Endodermal cell (in vitro differentiated cells): Measurements from ENCODE around the gene RHOXF2. TPM values are rescaled to one million over a fixed set of nuclear protein-coding genes. Genes with fewer than 3 reads are reported as not detected.
"Not testable (repeated sequence)": the region's sequence is repeated elsewhere in the genome, so short reads cannot be mapped to it uniquely, and the experiment has no call there.

Source experiments
- DNase-seq: peaks from one replicate; pipeline ENCODE4 v3.0.0-alpha.2; 2017
- H3K27ac ChIP-seq: 2 replicates; pipeline ENCODE4 v1.5.1; 2013; ENCODE audit warnings: mild to moderate bottlenecking, low read depth, low read length, moderate library complexity
- H3K27me3 ChIP-seq: 2 replicates; pipeline ENCODE4 v1.6.1; 2013; ENCODE audit warnings: mild to moderate bottlenecking, low read length, moderate library complexity; ENCODE audit not compliant: insufficient read depth, control insufficient read depth, poor library complexity, severe bottlenecking
- H3K36me3 ChIP-seq: 2 replicates; pipeline ENCODE4 v1.7.0; 2013; ENCODE audit warnings: mild to moderate bottlenecking, low read length, moderate library complexity; ENCODE audit not compliant: control insufficient read depth, insufficient read depth
- H3K4me1 ChIP-seq: one replicate; pipeline ENCODE4 v1.7.0; 2013; ENCODE audit warnings: low read length; ENCODE audit not compliant: control insufficient read depth, insufficient read depth
- H3K4me3 ChIP-seq: 2 replicates; pipeline ENCODE4 v1.5.1; 2013; ENCODE audit warnings: mild to moderate bottlenecking, low read length, moderate library complexity
- H3K9ac ChIP-seq: 2 replicates; pipeline ENCODE4 v1.6.1; 2013; ENCODE audit warnings: mild to moderate bottlenecking, low read length, moderate library complexity; ENCODE audit not compliant: poor library complexity, severe bottlenecking; ENCODE audit errors: extremely low read depth
- H3K9me3 ChIP-seq: 2 replicates; pipeline ENCODE4 v1.6.1; 2013; ENCODE audit warnings: mild to moderate bottlenecking, low read length, moderate library complexity; ENCODE audit not compliant: control insufficient read depth
- H3K27ac Mint-ChIP-seq: 2 replicates; pipeline ENCODE4 v1.8.0; 2020; ENCODE audit warnings: mixed read lengths
- H3K27me3 Mint-ChIP-seq: 2 replicates; pipeline ENCODE4 v1.8.0; 2021; ENCODE audit warnings: mild to moderate bottlenecking, mixed read lengths; ENCODE audit not compliant: insufficient read depth
- H3K36me3 Mint-ChIP-seq: 2 replicates; pipeline ENCODE4 v1.8.0; 2020; ENCODE audit warnings: low read depth, mixed read lengths
- H3K4me1 Mint-ChIP-seq: 2 replicates; pipeline ENCODE4 v1.8.0; 2020; ENCODE audit warnings: mixed read lengths
- H3K4me3 Mint-ChIP-seq: 2 replicates; pipeline ENCODE4 v1.8.0; 2020; ENCODE audit warnings: mild to moderate bottlenecking, moderate library complexity, mixed read lengths
- H3K9me3 Mint-ChIP-seq: 2 replicates; pipeline ENCODE4 v1.8.0; 2020; ENCODE audit warnings: mild to moderate bottlenecking, mixed read lengths
- WGBS, 2 experiments: methylation state at CpG; one replicate each; pipeline versions ENCODE4 v1.1.5 to v1.1.7; 2013; ENCODE audit warnings: missing lambda C conversion rate in 2 of 2, mixed read lengths in 1 of 2; ENCODE audit not compliant: insufficient coverage in 1 of 2, insufficient read length in 1 of 2; 5-methylcytosine and 5-hydroxymethylcytosine counted together
- total RNA-seq, 2 donors: library from RNA; stranded (reverse); fragmentation: NEBNext Ultra II Directional in 1 of 2; extraction: Animal tissue kit (Norgen Biotek cat#: 25700) in 1 of 2; gene quantifications; 2 replicates in 1 of 2; 3 replicates in 1 of 2; pipeline ENCODE4 v1.2.1, GENCODE V29; 2021
- TF ChIP-seq, protein P1 (sequence below): fragments of 200-600 bp; sonication (generic); conservative IDR thresholded peaks from 2 replicates; pipeline ENCODE4 v1.5.0; 2021; ENCODE audit warnings: antibody characterized with exemption, mild to moderate bottlenecking

RHOXF2 gene
- total RNA-seq, 2 donors from 2014 or later, result not detected

DNA sequence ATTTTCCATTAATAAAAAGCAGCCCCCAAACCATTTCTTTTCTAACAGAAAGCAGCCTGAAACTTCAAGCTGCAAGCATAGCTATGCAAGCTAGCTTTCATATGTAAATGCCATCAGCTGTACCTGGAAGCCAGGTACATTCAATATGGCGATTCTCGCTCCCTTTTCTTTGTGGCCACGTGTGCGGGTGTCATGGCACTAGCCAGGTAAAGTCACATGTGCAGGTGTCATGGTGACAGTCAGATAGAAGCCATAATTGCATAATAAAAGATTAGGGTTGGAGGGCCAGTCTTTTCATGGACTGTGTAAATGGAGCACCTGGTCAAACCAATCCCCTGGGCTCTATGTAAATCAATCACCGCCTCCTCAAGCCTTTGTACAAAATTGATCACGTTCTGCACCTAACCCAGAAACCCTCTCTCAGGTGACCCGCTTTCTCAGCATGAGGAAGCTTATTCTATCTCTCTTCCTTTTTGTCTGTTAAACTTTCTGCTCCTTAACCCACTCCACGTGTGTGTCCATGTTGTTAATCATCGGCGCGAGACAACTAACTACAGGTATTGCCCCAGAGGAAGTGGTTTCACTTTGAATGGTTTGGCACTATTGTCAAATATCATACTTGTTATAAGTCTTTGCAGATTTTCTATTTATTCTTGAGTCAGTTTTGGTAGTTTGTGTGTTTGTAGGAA is 18.0 kb upstream of the RHOXF2 start:
- no peaks in the 10 kb centered on the region for H3K27me3 ChIP-seq
- TF ChIP-seq, protein P1, sequence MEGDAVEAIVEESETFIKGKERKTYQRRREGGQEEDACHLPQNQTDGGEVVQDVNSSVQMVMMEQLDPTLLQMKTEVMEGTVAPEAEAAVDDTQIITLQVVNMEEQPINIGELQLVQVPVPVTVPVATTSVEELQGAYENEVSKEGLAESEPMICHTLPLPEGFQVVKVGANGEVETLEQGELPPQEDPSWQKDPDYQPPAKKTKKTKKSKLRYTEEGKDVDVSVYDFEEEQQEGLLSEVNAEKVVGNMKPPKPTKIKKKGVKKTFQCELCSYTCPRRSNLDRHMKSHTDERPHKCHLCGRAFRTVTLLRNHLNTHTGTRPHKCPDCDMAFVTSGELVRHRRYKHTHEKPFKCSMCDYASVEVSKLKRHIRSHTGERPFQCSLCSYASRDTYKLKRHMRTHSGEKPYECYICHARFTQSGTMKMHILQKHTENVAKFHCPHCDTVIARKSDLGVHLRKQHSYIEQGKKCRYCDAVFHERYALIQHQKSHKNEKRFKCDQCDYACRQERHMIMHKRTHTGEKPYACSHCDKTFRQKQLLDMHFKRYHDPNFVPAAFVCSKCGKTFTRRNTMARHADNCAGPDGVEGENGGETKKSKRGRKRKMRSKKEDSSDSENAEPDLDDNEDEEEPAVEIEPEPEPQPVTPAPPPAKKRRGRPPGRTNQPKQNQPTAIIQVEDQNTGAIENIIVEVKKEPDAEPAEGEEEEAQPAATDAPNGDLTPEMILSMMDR, result no peak
- no peak for DNase-seq
- H3K27ac Mint-ChIP-seq, result no peak overlapping the region
- H3K9me3 ChIP-seq, result peaks cover 12% of the 10 kb centered on the region
- H3K4me3 Mint-ChIP-seq, result no peak overlapping the region
- H3K4me1 Mint-ChIP-seq, result peaks cover 8% of the 10 kb centered on the region
- H3K36me3 ChIP-seq, result no peaks in the 10 kb centered on the region
- H3K4me3 ChIP-seq, result no peak overlapping the region
- H3K9me3 Mint-ChIP-seq, result peaks cover 64% of the 10 kb centered on the region
- peaks cover 5% of the 10 kb centered on the region for H3K36me3 Mint-ChIP-seq
- H3K9ac ChIP-seq, result no peak overlapping the region
- no peaks in the 10 kb centered on the region for H3K27me3 Mint-ChIP-seq
- WGBS, 2 experiments, result 78 to 100% methylated on average over 2 to 11 of the region's 11 CpGs
- H3K4me1 ChIP-seq, result no peaks in the 10 kb centered on the region
- no peak overlapping the region for H3K27ac ChIP-seq

DNA sequence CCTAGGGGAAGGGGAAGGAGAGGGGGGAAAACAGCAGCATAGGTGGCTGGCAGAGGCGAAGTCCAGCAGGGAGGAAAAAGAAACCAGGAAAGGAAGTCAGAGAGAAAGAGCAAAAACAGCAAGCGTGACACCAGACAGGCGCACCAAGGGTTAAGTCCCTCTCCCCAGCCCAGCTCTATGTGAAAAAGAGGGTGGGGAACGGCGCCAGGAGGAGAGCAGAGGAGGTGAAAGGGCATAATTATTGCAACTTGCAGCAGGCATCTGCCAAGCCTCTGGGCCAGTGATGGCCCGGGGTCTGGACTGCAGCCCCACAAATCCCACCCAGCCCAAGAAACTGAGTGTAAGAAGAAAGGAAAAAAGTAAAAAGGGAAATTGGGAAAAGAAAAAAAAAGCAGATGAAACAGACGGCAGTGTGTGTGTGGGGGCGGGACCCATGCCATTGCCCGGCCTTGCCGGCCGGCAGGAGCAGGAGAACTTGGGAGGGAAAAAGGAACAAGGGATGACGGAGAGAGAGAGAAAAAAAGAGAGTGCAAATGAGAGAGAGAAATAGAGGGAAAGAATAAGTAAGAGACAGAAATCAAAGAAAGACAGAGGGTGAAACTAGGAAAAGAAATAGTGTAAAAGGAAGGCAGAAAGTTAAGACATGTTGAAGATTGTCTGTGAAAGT is 14.1 kb upstream of the RHOXF2 start:
- Histone ChIP-seq H3K4me1 (no peaks in the 10 kb centered on the region), H3K9me3 (peaks cover 42% of the 10 kb centered on the region), H3K9ac (no peak overlapping the region), H3K27ac (no peak overlapping the region), H3K36me3 (no peaks in the 10 kb centered on the region), H3K4me3 (no peak overlapping the region), H3K27me3 (no peaks in the 10 kb centered on the region)
- Mint-ChIP-seq H3K9me3 (peaks cover 87% of the 10 kb centered on the region), H3K4me3 (no peak overlapping the region), H3K4me1 (peaks cover 1% of the 10 kb centered on the region), H3K27ac (no peak overlapping the region), H3K27me3 (no peaks in the 10 kb centered on the region), H3K36me3 (peaks cover 15% of the 10 kb centered on the region)
- WGBS, 2 experiments, result 47 to 78% methylated on average over 3 to 11 of the region's 12 CpGs
- TF ChIP-seq, protein P1, result no peak
- DNase-seq, result no peak

DNA sequence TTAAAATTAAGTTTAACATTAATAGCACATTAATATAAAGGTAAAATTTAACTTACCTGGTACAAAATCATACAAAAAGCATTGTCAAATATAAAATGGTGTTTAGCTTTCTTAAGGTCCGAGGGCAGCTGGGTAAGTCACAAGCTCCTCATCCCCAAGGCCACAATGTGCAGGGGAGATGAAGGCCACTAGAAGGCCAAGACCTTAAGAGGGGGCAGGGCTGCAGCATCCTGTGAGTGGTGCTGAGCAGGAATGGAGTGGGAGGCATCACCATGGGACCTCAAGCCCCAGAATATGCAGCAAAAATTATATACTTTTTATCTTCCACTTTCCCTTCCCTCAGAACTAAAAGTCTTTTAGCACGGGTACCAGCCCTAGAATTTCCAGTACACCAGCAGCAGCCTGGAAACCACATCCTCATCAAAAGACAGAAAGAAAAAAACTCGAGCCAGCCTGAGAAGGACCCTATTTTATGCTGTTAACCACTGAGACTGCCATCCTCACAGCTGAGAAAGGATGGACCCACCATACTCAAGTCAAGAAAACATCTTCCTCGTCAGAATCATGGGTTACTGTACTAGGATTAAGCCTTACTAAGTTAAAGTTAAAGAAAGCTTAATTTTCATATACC is 13.0 kb upstream of the RHOXF2 start:
- H3K36me3 Mint-ChIP-seq, result peaks cover 15% of the 10 kb centered on the region
- TF ChIP-seq, protein P1, result no peak
- H3K4me3 Mint-ChIP-seq, result no peak overlapping the region
- H3K9ac ChIP-seq, result no peak overlapping the region
- DNase-seq, result no peak
- WGBS, 2 experiments, result 75% methylated on average over 4 of the region's 4 CpGs; no CpG with 5 or more reads in 1 of the 2 experiments
- H3K27me3 ChIP-seq, result no peaks in the 10 kb centered on the region
- no peak overlapping the region for H3K4me3 ChIP-seq
- H3K9me3 ChIP-seq, result peaks cover 42% of the 10 kb centered on the region
- H3K4me1 Mint-ChIP-seq, result no peaks in the 10 kb centered on the region
- H3K27ac ChIP-seq, result no peak overlapping the region
- H3K27me3 Mint-ChIP-seq, result no peaks in the 10 kb centered on the region
- no peaks in the 10 kb centered on the region for H3K36me3 ChIP-seq
- H3K4me1 ChIP-seq, result no peaks in the 10 kb centered on the region
- no peak overlapping the region for H3K27ac Mint-ChIP-seq
- H3K9me3 Mint-ChIP-seq, result peaks cover 84% of the 10 kb centered on the region

DNA sequence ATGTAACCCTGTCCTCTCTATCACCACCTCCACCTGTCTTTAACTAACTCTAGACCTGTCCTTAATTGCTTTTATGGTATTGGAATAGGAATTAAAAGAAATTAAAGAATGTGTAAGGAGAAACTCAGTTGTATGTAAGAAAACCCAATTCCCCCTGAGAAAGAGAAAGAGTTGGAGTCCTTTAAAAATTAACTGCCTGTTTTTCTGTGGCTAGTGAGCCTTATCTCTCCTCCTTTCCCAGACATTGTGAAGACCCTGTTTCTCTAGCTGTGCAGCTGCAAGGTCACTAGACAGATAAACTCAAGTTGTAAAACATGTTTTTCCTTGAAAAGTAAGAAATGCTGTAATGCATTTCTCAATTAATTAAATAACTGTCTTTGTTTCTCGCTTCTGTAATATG is 12.1 kb upstream of the RHOXF2 start:
- 92% methylated on average over 1 of the region's 1 CpG; no CpG with 5 or more reads in 1 of the 2 experiments for WGBS, 2 experiments
- H3K4me1 ChIP-seq, H3K27me3 ChIP-seq, DNase-seq, H3K4me3 Mint-ChIP-seq, H3K4me1 Mint-ChIP-seq, H3K27ac ChIP-seq, H3K27ac Mint-ChIP-seq, H3K27me3 Mint-ChIP-seq, H3K9ac ChIP-seq, H3K4me3 ChIP-seq, H3K36me3 ChIP-seq: not testable (repeated sequence)
- Mint-ChIP-seq H3K9me3 (peaks cover 76% of the 10 kb centered on the region), H3K36me3 (peaks cover 15% of the 10 kb centered on the region)
- peaks cover 42% of the 10 kb centered on the region for H3K9me3 ChIP-seq
